B cell (primary cell): ENCODE measurements around the gene MECR. TPM values are rescaled to one million over a fixed set of nuclear protein-coding genes. Genes with fewer than 3 reads are reported as not detected.

Experiments
- ATAC-seq: fragments of 200-7000 bp; cut with Tn5 transposase; one replicate; pipeline ENCODE4 v1.10.0; 2021; ENCODE audit warnings: low read depth, mild to moderate bottlenecking, moderate number of reproducible peaks, moderate library complexity
- CTCF ChIA-PET: fragments of 350-600 bp; sonication (Branson Sonifier 250); formaldehyde crosslinking; loops from one replicate; lab custom pipeline; 2021; ENCODE audit warnings: antibody characterized with exemption, inconsistent platforms; lab: Charles Lee
- POLR2A ChIA-PET: fragments of 350-600 bp; sonication (Branson Sonifier 250); formaldehyde crosslinking; loops from one replicate; lab custom pipeline; 2021; ENCODE audit warnings: antibody characterized with exemption; lab: Charles Lee
- DNase-seq: peaks from one replicate; pipeline ENCODE4 v3.0.0; 2013
- H2AFZ ChIP-seq: 2 replicates; pipeline ENCODE4 v1.6.1; 2012; ENCODE audit warnings: mild to moderate bottlenecking, low read depth, low read length; ENCODE audit not compliant: insufficient read depth, poor library complexity, severe bottlenecking
- H3K27ac ChIP-seq, 2 donors: 1 replicate in 1 of 2; 2 replicates in 1 of 2; pipeline ENCODE4 v1.5.1; 2012 to 2013; ENCODE audit warnings: low read length in 2 of 2, mild to moderate bottlenecking in 2 of 2, moderate library complexity in 1 of 2
- H3K27me3 ChIP-seq, 4 experiments: fragments of 200-600 bp in 1 of 4; sonication (generic) in 1 of 4; replicated peaks in 1 of 4; 1 replicate in 2 of 4; 2 replicates in 2 of 4; pipeline versions ENCODE4 v1.6.1 to v1.7.0; 2013 to 2016; ENCODE audit warnings: low read length in 3 of 4, mild to moderate bottlenecking in 2 of 4, mixed read lengths in 1 of 4, moderate library complexity in 1 of 4; ENCODE audit not compliant: insufficient read depth in 4 of 4, control insufficient read depth in 3 of 4; ENCODE audit errors: control extremely low read depth in 1 of 4
- H3K36me3 ChIP-seq, 2 experiments: replicated peaks in 1 of 2; 1 replicate in 1 of 2; 2 replicates in 1 of 2; pipeline versions ENCODE4 v1.6.1 to v1.7.1; 2013; ENCODE audit warnings: low read length in 1 of 2; ENCODE audit not compliant: insufficient read depth in 2 of 2, control insufficient read depth in 1 of 2; ENCODE audit errors: control extremely low read depth in 1 of 2, extremely low read depth in 1 of 2
- H3K4me1 ChIP-seq, 2 donors: fragments of 200-600 bp in 1 of 2; sonication (generic) in 1 of 2; 1 replicate in 1 of 2; 2 replicates in 1 of 2; pipeline versions ENCODE4 v1.5.1 to v1.6.1; 2013 to 2017; ENCODE audit warnings: low read length in 2 of 2; ENCODE audit not compliant: control insufficient read depth in 2 of 2, insufficient read depth in 2 of 2
- H3K4me2 ChIP-seq: replicated peaks from 2 replicates; pipeline ENCODE3; 2012; ENCODE audit warnings: mild to moderate bottlenecking, low read depth, low read length; ENCODE audit not compliant: poor library complexity, severe bottlenecking
- H3K4me3 ChIP-seq, 5 experiments: fragments of 200-600 bp in 1 of 5; sonication (generic) in 1 of 5; 1 replicate in 3 of 5; 2 replicates in 2 of 5; pipeline versions ENCODE4 v1.5.1 to v1.7.0; 2011 to 2016; ENCODE audit warnings: low read length in 4 of 5, mild to moderate bottlenecking in 4 of 5, low read depth in 2 of 5, control low read depth in 1 of 5, moderate library complexity in 1 of 5; ENCODE audit not compliant: insufficient read depth in 1 of 5; ENCODE audit errors: control extremely low read depth in 1 of 5, extremely low read depth in 1 of 5
- H3K79me2 ChIP-seq: fragments of 200-600 bp; sonication (generic); one replicate; pipeline ENCODE4 v1.6.0; 2016; ENCODE audit warnings: low read length; ENCODE audit not compliant: control insufficient read depth, insufficient read depth
- H3K9ac ChIP-seq: fragments of 200-600 bp; sonication (generic); 2 replicates; pipeline ENCODE4 v1.6.1; 2017; ENCODE audit warnings: mild to moderate bottlenecking, low read length, moderate library complexity
- H3K9me3 ChIP-seq, 3 donors: one replicate each; pipeline versions ENCODE4 v1.6.1 to v1.7.1; 2013; ENCODE audit warnings: low read length in 2 of 3; ENCODE audit not compliant: control insufficient read depth in 2 of 3, insufficient read depth in 1 of 3; ENCODE audit errors: control extremely low read depth in 1 of 3
- H4K20me1 ChIP-seq: 2 replicates; pipeline ENCODE4 v1.6.0; 2012; ENCODE audit warnings: mild to moderate bottlenecking, low read length; ENCODE audit not compliant: insufficient read depth, control insufficient read depth, poor library complexity, severe bottlenecking
- H3K27ac Mint-ChIP-seq: one replicate; pipeline ENCODE4 v1.8.0; 2021; ENCODE audit warnings: mixed read lengths
- H3K27me3 Mint-ChIP-seq: one replicate; pipeline ENCODE4 v1.8.0; 2021; ENCODE audit warnings: mixed read lengths
- H3K4me1 Mint-ChIP-seq: one replicate; pipeline ENCODE4 v1.8.0; 2021; ENCODE audit warnings: mixed read lengths
- H3K4me3 Mint-ChIP-seq: one replicate; pipeline ENCODE4 v1.8.0; 2021; ENCODE audit warnings: mixed read lengths
- H3K9me3 Mint-ChIP-seq: one replicate; pipeline ENCODE4 v1.8.0; 2022; ENCODE audit warnings: mixed read lengths; ENCODE audit not compliant: insufficient read depth
- EZH2 ChIP-seq: IDR thresholded peaks from 2 replicates; pipeline ENCODE4 v1.6.1; 2012; ENCODE audit warnings: borderline replicate concordance, low read depth, mild to moderate bottlenecking, moderate library complexity, low read length; ENCODE audit not compliant: insufficient read depth, poor library complexity, severe bottlenecking
- WGBS: methylation state at CpG from one replicate; pipeline ENCODE4 v1.1.5; 2013; ENCODE audit warnings: missing lambda C conversion rate; ENCODE audit not compliant: insufficient coverage; 5-methylcytosine and 5-hydroxymethylcytosine counted together
- intact Hi-C: fragments of 100-400 bp; cut with micrococcal nuclease; formaldehyde crosslinking; loops from one replicate; pipeline ENCODE4 v1.10.0; 2022
- polyA plus RNA-seq: library from polyadenylated mRNA; depleted of rRNA; stranded (reverse); fragments of >200 nt; gene quantifications from 2 replicates; pipeline ENCODE4 v1.2.3, GENCODE V29; 2012
- total RNA-seq, 2 donors: library from RNA; stranded (reverse); fragments of 120-200 nt in 1 of 2; gene quantifications; 1 replicate in 1 of 2; 2 replicates in 1 of 2; pipeline versions ENCODE4 v1.2.3 to v1.2.4, GENCODE V29; 2013 to 2022
- TF ChIP-seq, protein P1 (sequence below): fragments of 200-600 bp; IDR thresholded peaks from one replicate; pipeline ENCODE4 v1.8.0; 2022; ENCODE audit warnings: antibody characterized with exemption, mild to moderate bottlenecking

The MECR gene
- total and polyA plus RNA-seq, 2 donors (not counting 1 experiment from before 2014, with no cell fraction given), result 15.9 to 16.2 TPM

GRCh38 chr1:29159773-29160172, 71.0 kb downstream of the MECR start:
- Histone ChIP-seq H4K20me1 (peaks cover 70% of the 10 kb centered on the region), H3K27me3 (no peaks in the 10 kb centered on the region), H3K4me1 (no peaks in the 10 kb centered on the region), H3K79me2 (peaks cover 58% of the 10 kb centered on the region), H3K36me3 (peaks cover 16 to 66% of the 10 kb centered on the region in 2 experiments), H3K4me3 (no peak overlapping the region), H2AFZ (no peak overlapping the region), H3K9me3 (no peaks in the 10 kb centered on the region), H3K27ac (no peak overlapping the region), H3K4me2 (no peak overlapping the region), H3K9ac (no peak overlapping the region)
- no peak for DNase-seq
- H3K9me3 Mint-ChIP-seq, result no peaks in the 10 kb centered on the region
- ChIA-PET POLR2A (no interaction called here), CTCF (interaction anchor here (0.7 kb wide), 1 partner anchor 37 kb away, joined by 5 read pairs; no protein-coding TSS in a partner anchor)
- no peak for TF ChIP-seq EZH2
- TF ChIP-seq, protein P1, sequence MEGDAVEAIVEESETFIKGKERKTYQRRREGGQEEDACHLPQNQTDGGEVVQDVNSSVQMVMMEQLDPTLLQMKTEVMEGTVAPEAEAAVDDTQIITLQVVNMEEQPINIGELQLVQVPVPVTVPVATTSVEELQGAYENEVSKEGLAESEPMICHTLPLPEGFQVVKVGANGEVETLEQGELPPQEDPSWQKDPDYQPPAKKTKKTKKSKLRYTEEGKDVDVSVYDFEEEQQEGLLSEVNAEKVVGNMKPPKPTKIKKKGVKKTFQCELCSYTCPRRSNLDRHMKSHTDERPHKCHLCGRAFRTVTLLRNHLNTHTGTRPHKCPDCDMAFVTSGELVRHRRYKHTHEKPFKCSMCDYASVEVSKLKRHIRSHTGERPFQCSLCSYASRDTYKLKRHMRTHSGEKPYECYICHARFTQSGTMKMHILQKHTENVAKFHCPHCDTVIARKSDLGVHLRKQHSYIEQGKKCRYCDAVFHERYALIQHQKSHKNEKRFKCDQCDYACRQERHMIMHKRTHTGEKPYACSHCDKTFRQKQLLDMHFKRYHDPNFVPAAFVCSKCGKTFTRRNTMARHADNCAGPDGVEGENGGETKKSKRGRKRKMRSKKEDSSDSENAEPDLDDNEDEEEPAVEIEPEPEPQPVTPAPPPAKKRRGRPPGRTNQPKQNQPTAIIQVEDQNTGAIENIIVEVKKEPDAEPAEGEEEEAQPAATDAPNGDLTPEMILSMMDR, result no peak
- peaks cover 4% of the 10 kb centered on the region for H3K4me1 Mint-ChIP-seq
- no peak overlapping the region for H3K4me3 Mint-ChIP-seq
- intact Hi-C loops, result no loop called here
- no peak for ATAC-seq
- H3K27ac Mint-ChIP-seq, result no peak overlapping the region
- WGBS, result 100% methylated on average over 2 of the region's 3 CpGs
- H3K27me3 Mint-ChIP-seq, result no peaks in the 10 kb centered on the region

DNA sequence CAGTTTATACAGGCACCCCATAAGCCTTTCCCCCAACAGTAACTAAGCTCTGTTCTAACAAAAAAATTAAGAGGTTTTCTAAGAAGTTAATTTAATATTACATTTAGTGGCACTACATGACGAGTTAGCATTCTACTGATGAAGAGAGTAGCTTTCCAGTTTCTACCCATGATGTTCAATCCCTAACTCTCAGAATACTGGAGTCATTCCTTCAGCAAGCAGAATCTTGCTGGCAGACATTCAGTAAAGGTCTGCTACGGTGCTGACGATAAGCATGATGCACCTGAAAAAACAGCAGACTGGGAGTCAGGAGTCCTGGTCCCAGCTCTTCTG, 73.5 kb downstream of the MECR start:
- H2AFZ ChIP-seq, result no peak overlapping the region
- no peak overlapping the region for H3K4me3 ChIP-seq
- ChIA-PET POLR2A (no interaction called here), CTCF (no interaction called here)
- Mint-ChIP-seq H3K4me1 (no peaks in the 10 kb centered on the region), H3K27me3 (no peaks in the 10 kb centered on the region), H3K4me3 (no peak overlapping the region), H3K27ac (no peak overlapping the region), H3K9me3 (no peaks in the 10 kb centered on the region)
- peaks cover 10 to 82% of the 10 kb centered on the region in 2 experiments for H3K36me3 ChIP-seq
- ATAC-seq (no peak), DNase-seq (no peak)
- peaks cover 48% of the 10 kb centered on the region for H4K20me1 ChIP-seq
- WGBS, result 100% methylated on average over 1 of the region's 3 CpGs
- no peaks in the 10 kb centered on the region for H3K4me1 ChIP-seq
- H3K79me2 ChIP-seq, result peaks cover 34% of the 10 kb centered on the region
- TF ChIP-seq EZH2, result no peak
- TF ChIP-seq, protein P1, result no peak
- no peaks in the 10 kb centered on the region for H3K9me3 ChIP-seq
- H3K27me3 ChIP-seq, result no peaks in the 10 kb centered on the region
- no peak overlapping the region for H3K27ac ChIP-seq
- H3K9ac ChIP-seq, result no peak overlapping the region
- no peak overlapping the region for H3K4me2 ChIP-seq
- intact Hi-C loops, result no loop called here
